HG03520 (cell line): ENCODE results near the gene AP2S1.
"Not testable (repeated sequence)": the region's sequence is repeated elsewhere in the genome, so short reads cannot be mapped to it uniquely, and the experiment has no call there.

ENCODE experiments used
- ATAC-seq: cut with Tn5 transposase; IDR thresholded peaks from one replicate; pipeline ENCODE4 v1.9.1; 2021; ENCODE audit warnings: mild to moderate bottlenecking, moderate library complexity; ENCODE audit not compliant: unreplicated experiment

The AP2S1 gene

GRCh38 chr19:46868025-46868802 lies 17.6 kb upstream of the AP2S1 start:
- no peak for ATAC-seq

- ATAC-seq = no peak
Observed at GRCh38 chr19:46867170-46867569, 16.5 kb upstream of the AP2S1 start.

GRCh38 chr19:46866407-46867136 lies 15.9 kb upstream of the AP2S1 start:
- no peak for ATAC-seq

DNA sequence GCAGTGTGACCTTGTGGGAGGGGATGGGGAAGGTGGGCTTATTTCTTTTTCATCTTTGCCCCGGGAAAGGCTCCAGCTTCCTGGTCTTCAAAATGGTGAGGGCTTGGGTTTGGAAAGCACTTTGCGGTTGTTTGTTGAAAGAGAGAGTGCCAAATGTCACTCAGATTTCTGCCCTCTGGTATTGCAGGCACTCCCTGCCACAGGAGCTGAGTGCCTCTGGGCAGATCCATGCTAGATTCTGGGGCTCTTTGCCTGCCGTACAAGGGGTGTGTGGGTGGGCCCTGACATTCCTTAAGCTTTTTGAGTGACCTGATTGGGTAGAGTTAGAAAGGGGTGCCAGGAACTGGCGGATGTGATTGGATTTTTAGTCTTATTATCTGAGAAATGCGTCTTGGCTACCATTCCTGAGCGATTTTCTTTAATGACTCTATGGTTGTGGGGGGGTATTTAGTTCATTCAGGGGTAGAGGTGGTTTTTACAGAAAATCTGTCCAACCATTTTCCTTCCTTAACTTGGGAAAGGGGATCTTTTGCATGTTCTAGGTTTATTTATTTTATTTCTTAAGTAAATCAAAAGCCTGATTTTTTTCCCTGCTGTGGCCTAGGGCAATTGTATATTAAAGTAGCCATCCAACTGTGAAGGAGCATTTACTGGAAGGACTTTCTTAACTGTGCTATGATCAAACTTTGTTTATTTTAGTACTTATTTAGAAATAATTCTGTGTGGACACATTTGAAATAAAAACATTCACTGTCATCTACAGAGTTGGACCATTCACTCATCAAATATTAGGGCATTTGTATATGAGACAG lies 13.4 kb upstream of the AP2S1 start:
- no peak for ATAC-seq

GRCh38 chr19:46862974-46863632 lies 12.5 kb upstream of the AP2S1 start:
- ATAC-seq = no peak

GRCh38 chr19:46862503-46862834 lies 11.8 kb upstream of the AP2S1 start:
- ATAC-seq = no peak

DNA sequence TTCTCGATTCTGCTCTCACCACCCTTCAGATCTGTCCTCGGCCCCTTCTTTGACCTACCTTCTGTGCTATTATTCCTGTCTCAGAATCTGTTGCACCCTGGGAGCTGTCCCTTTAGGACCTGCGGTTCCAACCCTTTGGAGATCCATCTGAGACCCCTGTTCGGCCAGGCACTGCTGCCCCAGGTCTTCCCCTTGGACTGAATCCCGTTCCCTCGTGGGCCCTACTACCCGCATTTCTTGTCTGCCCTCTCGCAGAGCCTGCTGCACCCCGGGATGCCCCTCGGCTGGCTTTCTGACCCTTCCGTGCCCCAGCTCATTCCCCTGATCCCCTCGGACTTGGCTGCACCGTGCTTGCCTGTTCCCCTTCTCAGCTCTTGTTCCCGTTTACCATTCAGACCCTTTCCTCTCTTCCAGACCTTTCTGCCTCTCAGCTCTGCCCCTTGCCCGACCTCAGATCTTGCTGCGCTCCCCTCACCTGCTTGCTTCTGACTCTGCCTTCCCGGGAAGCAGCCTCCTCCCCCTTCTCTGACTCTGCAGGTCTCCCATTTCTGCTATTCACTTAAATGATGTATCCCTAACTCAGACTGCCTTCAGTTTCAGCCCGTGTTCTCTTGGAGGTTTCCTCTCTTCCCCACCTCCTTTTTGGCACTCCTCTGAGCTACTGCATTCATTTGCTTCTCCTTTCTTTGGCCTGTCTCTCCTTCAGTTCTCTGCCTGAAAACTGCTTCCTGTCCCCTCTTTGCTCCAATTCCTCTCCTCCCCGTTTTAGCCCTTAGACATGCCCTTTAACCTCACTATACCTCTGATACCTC lies 11.3 kb upstream of the AP2S1 start:
- no peak for ATAC-seq

GRCh38 chr19:46860846-46861690 lies 10.4 kb upstream of the AP2S1 start, which contains the start of gene ARHGAP35:
TSS of gene ARHGAP35 (plus strand) at chr19:46860997. CDS start at chr19:46918676, 57,679 bp downstream.
- ATAC-seq = no peak

- peak; percentile 76 for ATAC-seq
Observed at GRCh38 chr19:46860125-46860845, 9.6 kb upstream of the AP2S1 start.

DNA sequence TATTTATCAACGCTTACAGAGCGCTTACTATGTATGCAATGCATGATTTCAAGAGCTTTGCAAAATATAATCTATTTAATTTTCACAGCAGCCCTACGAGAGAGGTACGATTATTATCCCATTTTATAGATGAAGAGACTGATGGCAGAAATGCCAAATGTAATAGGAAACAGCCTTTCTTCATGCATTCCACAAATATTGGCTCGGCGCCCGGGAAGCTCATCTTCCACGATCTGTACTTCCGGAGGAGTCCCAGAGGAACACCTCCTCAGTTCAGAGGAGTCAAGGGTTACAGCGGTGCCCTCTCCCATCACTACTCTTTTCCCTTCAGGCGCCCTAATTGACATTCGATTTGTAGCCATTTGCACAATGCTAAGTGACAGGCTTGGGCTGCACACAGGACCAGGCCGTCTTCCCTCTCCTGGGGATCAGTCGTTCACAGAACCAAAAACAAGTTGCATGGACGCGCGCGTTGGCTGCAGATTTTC lies 9.0 kb upstream of the AP2S1 start:
- ATAC-seq = no peak

DNA sequence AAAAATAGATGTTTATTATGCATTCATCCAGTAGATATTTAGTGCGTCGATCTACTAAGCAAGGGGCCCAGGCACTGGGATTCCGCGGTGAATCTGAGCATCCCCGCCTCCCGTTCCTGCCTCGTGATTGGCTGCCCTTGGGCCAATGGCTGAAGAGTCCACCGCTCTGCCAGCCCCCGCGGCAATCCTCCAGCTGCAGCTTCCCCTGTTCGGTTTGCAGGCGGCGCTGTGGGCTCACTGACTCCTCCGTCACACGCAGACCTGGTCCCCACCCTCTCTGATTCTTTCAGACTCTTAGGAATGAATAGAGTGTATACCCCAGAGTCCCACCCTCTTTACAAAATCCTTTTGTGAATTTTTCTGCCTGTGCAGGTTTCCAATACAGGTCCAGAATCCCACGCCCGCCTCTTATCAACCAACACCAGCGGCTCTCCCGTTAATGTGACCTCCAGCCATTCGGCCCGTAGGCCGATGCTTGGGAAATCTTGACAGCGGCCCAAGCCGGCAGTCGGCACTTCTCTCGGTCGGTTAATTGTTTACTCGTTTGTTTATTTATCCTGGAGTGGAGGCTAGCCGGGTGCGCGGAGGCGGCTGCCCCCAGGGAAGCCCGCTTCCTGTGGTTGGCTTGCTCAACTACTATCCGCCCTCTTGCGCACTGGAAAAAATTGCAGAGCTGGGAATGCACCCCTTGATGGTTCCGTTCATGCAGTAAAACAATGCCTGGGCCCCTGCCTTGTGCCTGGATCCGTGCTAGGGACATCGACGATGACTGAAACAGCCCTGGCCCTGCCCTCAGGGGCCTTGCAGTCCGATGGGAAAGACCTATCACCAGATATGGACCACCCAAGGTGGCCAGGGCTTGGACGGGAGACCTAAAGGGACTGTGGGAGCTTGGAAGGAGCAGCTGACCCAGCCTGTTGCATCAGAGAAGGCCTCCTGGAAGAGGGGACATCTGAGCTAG lies 5.7 kb upstream of the AP2S1 start:
- ATAC-seq = no peak

- ATAC-seq = not testable (repeated sequence)
Observed at GRCh38 chr19:46854698-46855097, 4.1 kb upstream of the AP2S1 start.

GRCh38 chr19:46852830-46853229 lies 2.2 kb upstream of the AP2S1 start:
- no peak for ATAC-seq

- ATAC-seq = no peak
Observed at GRCh38 chr19:46849610-46850009, 1.0 kb downstream of the AP2S1 start.

GRCh38 chr19:46848389-46848788 lies 2.3 kb downstream of the AP2S1 start:
- ATAC-seq = no peak

DNA sequence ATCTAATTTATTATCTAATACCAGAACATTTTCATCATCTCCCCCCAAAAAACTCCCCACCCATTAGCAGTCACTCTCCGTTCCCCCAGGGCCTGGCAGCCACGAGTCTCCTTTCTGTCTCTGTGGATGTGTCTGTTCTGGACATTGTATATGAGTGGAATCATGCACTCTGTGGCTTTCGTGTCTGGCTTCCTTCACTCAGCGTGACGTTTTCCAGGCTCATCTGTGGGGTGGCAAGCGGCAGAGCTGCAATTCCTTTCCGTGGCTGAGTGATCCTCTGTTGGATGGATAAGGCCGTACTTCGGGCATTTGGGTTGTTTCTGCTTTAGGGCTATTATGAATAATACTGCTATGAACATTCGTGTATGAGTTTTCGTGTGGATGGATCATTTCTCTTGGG lies 3.1 kb downstream of the AP2S1 start:
- no peak for ATAC-seq

DNA sequence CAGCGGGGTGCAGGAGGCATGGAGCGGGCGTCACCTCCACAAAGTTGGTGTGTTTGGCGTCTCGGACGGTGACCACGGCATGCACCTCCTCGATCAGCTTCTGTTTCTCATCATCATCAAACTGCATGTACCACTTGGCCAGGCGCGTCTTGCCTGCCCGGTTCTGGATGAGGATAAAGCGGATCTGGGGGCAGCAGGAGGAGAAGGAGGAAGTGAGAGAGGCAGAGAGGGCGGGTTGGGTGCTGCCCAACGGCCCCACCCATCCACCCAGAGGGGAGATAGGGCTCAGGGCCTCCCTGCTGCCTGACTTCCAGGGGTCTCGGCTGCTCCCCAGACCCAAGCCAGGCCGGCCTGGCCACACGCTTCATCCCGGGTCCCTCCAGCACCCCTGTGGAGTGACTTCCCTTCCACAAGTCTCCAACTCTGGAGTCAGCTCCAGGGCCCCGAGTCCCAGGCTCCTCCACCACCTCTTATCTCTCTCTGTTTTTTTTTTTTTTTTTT lies 4.6 kb downstream of the AP2S1 start:
- ATAC-seq = no peak
